Measurements from ENCODE around the gene ST3GAL3. TPM values are rescaled to one million over a fixed set of nuclear protein-coding genes. Genes with fewer than 3 reads are reported as not detected.

The ST3GAL3 gene
- total and polyA plus RNA-seq, 2 of the 13 experiments (the other 11 are each of a cell fraction or from before 2014, with no cell fraction given), result 5.1 to 8.1 TPM

DNA sequence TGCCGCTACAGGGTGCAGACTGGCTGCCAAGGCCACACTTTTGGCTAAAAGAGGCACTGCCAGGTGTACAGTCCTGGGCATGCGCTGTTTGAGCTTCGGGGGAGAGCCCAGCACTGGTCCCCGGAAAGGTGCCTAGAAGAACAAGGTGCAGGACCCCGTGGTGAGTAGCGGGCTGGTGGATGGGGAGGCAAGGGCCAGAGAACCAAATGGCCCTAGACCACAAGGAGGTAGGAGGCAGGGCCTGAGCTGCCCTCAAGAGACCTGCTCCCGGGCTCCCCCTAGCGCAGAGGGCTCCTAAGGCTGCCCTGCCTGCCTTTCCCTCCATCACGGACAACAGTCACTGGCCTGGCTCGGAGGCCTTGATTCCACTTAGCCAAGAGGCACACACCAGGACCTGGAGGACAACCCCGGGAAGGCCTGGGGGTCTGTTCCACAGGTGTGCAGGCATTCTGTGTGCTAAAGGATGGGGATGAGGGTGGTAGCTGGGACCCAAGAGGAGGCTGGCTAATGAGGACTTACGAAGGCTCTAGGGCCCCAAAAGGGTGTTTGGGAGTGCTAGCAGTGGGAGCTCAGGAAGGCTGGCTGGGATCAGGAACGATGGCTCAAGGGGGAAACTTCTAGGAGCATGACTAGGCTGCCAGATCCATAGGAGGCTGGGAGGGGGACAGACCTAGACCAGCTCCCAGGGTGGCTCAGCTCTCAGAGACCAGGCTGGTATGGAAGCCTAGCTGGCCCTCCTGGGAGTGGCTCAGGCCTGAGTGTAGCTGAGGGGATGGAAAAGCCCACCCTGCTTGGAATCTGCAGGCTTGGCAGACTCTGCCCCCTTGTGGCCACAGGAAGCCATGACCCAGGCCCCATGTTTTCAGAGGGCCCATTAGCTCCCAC lies 227.0 kb downstream of the ST3GAL3 start:
- in situ Hi-C loops (cut with HindIII; ENCODE audit: extremely low pct_ligation_motif_present, low pct_unique_long_range_greater_than_20kb) (loop anchor here (5.0 kb wide), 2 partner anchors 177 to 407 kb away; no protein-coding TSS in a partner anchor), intact Hi-C loops (cut with micrococcal nuclease; ENCODE audit: unreplicated experiment) (loop anchor here (1.0 to 10.0 kb wide), 3 partner anchors 100 to 405 kb away; partner anchors contain the start of gene SLC6A9)
- WGBS (ENCODE audit: low lambda C conversion rate), result 27% methylated on average over 10 of the region's 13 CpGs
- peak overlapping the region; percentile 99 for H3K4me2 ChIP-seq (ENCODE audit: low read depth, low read length)
- no peak overlapping the region for H2AFZ ChIP-seq (ENCODE audit: low read length)
- ChIA-PET POLR2A (interaction anchor here (0.5 to 4.3 kb wide), 8 partner anchors 9 to 900 kb away, joined by 3 to 38 read pairs (median 6); partner anchors contain the start of genes ATP6V0B, IPO13, SLC6A9 and ST3GAL3), CTCF (ENCODE audit: low intra/inter-chr PET ratio, low total read pairs) (interaction anchor here (4.6 kb wide), 1 partner anchor 171 kb away, joined by 44 read pairs; no protein-coding TSS in a partner anchor)
- H3K27me3 ChIP-seq (ENCODE audit: control insufficient read depth in 1 of 2, insufficient read depth in 2 of 2, low read length in 2 of 2), result no peaks in the 10 kb centered on the region
- H3K36me3 ChIP-seq (replicated peaks in 1 of 2; ENCODE audit: control insufficient read depth in 1 of 2, insufficient read depth in 2 of 2, low read length in 2 of 2), result no peaks in the 10 kb centered on the region; a peak in 1 of 5 replicates
- no TSS peak for BruUV-seq (replicated peaks)
- peaks cover 39% of the 10 kb centered on the region for H3K4me1 ChIP-seq (ENCODE audit: insufficient read depth, low read length)
- no peak overlapping the region for H3K27ac ChIP-seq (ENCODE audit: extremely low read length, insufficient read depth, low read length)
- H4K20me1 ChIP-seq (ENCODE audit: insufficient read depth, low read length), result 0 out of 2 replicates have a peak, but pooled peaks cover 2% of the 10 kb centered on the region
- H3K4me3 ChIP-seq (replicated peaks in 1 of 3; ENCODE audit: insufficient read depth in 1 of 3, low read depth in 2 of 3, low read length in 3 of 3), result peak overlapping the region in 2 of 3 experiments; percentile 39 to 84; a peak in 2 of 6 replicates
- ATAC-seq, result peak; percentile 68
- no peaks in the 10 kb centered on the region for H3K9me3 ChIP-seq (ENCODE audit: low read length)
- FAIRE-seq, result peak; percentile 83
- no peaks in the 10 kb centered on the region for H3K79me2 ChIP-seq (ENCODE audit: insufficient read depth, low read length)
- H3K9ac ChIP-seq (ENCODE audit: insufficient read depth, low read depth, low read length), result no peak overlapping the region
- peak; percentile 65 for DNase-seq (ENCODE audit: low spot score)
- TF ChIP-seq MIER2 (CRISPR knock-in tag; IDR thresholded peaks at IDR 0.05) (no peak), ZNF883 (CRISPR knock-in tag; IDR thresholded peaks at IDR 0.05; ENCODE audit: not compliant biosample characterization) (no peak), ZNF20 (CRISPR knock-in tag; IDR thresholded peaks at IDR 0.05) (no peak), PRPF4 (IDR thresholded peaks at IDR 0.05; ENCODE audit: low read depth, low read length, poor library complexity, severe bottlenecking) (no peak), CREB1 (IDR thresholded peaks at IDR 0.05) (no peak), CREB1 (CRISPR knock-in tag; IDR thresholded peaks at IDR 0.05) (no peak), GABPA (IDR thresholded peaks at IDR 0.05; ENCODE audit: low read depth, low read length) (no peak), GABPA (CRISPR knock-in tag; IDR thresholded peaks at IDR 0.05; ENCODE audit: low read depth) (peak; percentile 62), ZFP82 (CRISPR knock-in tag; IDR thresholded peaks at IDR 0.05; ENCODE audit: borderline replicate concordance) (no peak), AGO2 (optimal IDR thresholded peaks at IDR 0.05; ENCODE audit: low read depth, low read length) (peak; percentile 4), SKI (IDR thresholded peaks at IDR 0.05; ENCODE audit: partially characterized antibody) (no peak), ZBTB7B (CRISPR knock-in tag; IDR thresholded peaks at IDR 0.05) (peak; percentile 84), KDM4B (CRISPR knock-in tag; IDR thresholded peaks at IDR 0.05) (no peak), ZNF703 (CRISPR knock-in tag; IDR thresholded peaks at IDR 0.05; ENCODE audit: borderline replicate concordance) (no peak), NFRKB (IDR thresholded peaks at IDR 0.05) (no peak), ZNF598 (CRISPR knock-in tag; IDR thresholded peaks at IDR 0.05; ENCODE audit: borderline replicate concordance) (no peak), ZIK1 (CRISPR knock-in tag; IDR thresholded peaks at IDR 0.05; ENCODE audit: borderline replicate concordance, low read depth) (peak; percentile 29; the same call in 1 of the 2 replicates), YEATS2 (CRISPR knock-in tag; IDR thresholded peaks at IDR 0.05; ENCODE audit: borderline replicate concordance) (no peak)
- TF ChIP-seq, protein P1, sequence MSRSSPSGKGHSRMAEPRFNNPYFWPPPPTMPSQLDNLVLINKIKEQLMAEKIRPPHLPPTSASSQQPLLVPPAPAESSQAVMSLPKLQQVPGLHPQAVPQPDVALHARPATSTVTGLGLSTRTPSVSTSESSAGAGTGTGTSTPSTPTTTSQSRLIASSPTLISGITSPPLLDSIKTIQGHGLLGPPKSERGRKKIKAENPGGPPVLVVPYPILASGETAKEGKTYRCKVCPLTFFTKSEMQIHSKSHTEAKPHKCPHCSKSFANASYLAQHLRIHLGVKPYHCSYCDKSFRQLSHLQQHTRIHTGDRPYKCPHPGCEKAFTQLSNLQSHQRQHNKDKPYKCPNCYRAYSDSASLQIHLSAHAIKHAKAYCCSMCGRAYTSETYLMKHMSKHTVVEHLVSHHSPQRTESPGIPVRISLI (CRISPR knock-in tag; IDR thresholded peaks at IDR 0.05; ENCODE audit: borderline replicate concordance), result no peak
- TF ChIP-seq, protein P2, sequence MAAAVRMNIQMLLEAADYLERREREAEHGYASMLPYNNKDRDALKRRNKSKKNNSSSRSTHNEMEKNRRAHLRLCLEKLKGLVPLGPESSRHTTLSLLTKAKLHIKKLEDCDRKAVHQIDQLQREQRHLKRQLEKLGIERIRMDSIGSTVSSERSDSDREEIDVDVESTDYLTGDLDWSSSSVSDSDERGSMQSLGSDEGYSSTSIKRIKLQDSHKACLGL (CRISPR knock-in tag; IDR thresholded peaks at IDR 0.05), result no peak
- TF ChIP-seq, protein P3, sequence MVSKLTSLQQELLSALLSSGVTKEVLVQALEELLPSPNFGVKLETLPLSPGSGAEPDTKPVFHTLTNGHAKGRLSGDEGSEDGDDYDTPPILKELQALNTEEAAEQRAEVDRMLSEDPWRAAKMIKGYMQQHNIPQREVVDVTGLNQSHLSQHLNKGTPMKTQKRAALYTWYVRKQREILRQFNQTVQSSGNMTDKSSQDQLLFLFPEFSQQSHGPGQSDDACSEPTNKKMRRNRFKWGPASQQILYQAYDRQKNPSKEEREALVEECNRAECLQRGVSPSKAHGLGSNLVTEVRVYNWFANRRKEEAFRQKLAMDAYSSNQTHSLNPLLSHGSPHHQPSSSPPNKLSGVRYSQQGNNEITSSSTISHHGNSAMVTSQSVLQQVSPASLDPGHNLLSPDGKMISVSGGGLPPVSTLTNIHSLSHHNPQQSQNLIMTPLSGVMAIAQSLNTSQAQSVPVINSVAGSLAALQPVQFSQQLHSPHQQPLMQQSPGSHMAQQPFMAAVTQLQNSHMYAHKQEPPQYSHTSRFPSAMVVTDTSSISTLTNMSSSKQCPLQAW (CRISPR knock-in tag; IDR thresholded peaks at IDR 0.05), result 0 out of 2 replicates have a peak, but pooled peaks have one; percentile 29

Measured in HepG2 (cell line).